Lower leg skin (tissue), 4 donors: Measurements from ENCODE around the gene YPEL1. TPM values are rescaled to one million over a fixed set of nuclear protein-coding genes. Genes with fewer than 3 reads are reported as not detected.

Experiments
- DNase-seq, 2 donors: peaks; one replicate each; pipeline ENCODE4 v3.0.0-alpha.2; 2019; ENCODE audit warnings: low spot score in 2 of 2
- H3K4me3 ChIP-seq: fragments of 200-600 bp; sonication (generic); 2 replicates; pipeline ENCODE4 v1.5.1; 2017; ENCODE audit warnings: mild to moderate bottlenecking, low read depth; ENCODE audit not compliant: poor library complexity, severe bottlenecking
- CTCF ChIP-seq, 3 donors: fragments of 450-650 bp; IDR thresholded peaks; one replicate each; pipeline ENCODE4 v1.5.1; 2016; ENCODE audit warnings: antibody characterized with exemption in 3 of 3, mild to moderate bottlenecking in 3 of 3, moderate library complexity in 2 of 3
- POLR2A ChIP-seq, 2 donors: fragments of 450-650 bp; IDR thresholded peaks; one replicate each; pipeline ENCODE4 v1.6.1; 2016 to 2017; ENCODE audit warnings: antibody characterized with exemption in 2 of 2, mild to moderate bottlenecking in 1 of 2, moderate library complexity in 1 of 2
- WGBS, 2 donors: methylation state at CpG; one replicate each; pipeline ENCODE4 v1.1.5; 2018; 5-methylcytosine and 5-hydroxymethylcytosine counted together
- intact Hi-C: fragments of 100-400 bp; cut with DNase I; formaldehyde crosslinking; loops from one replicate; pipeline ENCODE4 v1.15.0; 2023; ENCODE audit warnings: low total_unique reads
- total RNA-seq, 4 donors: library from RNA; depleted of rRNA; stranded (reverse); fragments of >200 nt; gene quantifications; one replicate each; pipeline ENCODE4 v1.1.0, GENCODE V29; 2016

The YPEL1 gene
- total RNA-seq, 4 donors from 2014 or later: 1.9 to 5.4 (median 2.8) TPM

GRCh38 chr22:21685164-21685513 is 50.5 kb downstream of the YPEL1 start:
- 89 to 92% methylated on average over 7 to 8 of the region's 8 CpGs for WGBS, 2 donors
- H3K4me3 ChIP-seq: no peak overlapping the region
- TF ChIP-seq CTCF (IDR thresholded peaks at IDR 0.05) (no peak), POLR2A (IDR thresholded peaks at IDR 0.05) (no peak)
- no peak for DNase-seq
- intact Hi-C loops: no loop called here

GRCh38 chr22:21684492-21685163 is 51.0 kb downstream of the YPEL1 start:
- no peak overlapping the region for H3K4me3 ChIP-seq
- no peak for TF ChIP-seq CTCF (IDR thresholded peaks at IDR 0.05)
- no peak for TF ChIP-seq POLR2A (IDR thresholded peaks at IDR 0.05)
- intact Hi-C loops: no loop called here
- DNase-seq: no peak
- WGBS, 2 donors: 91% methylated on average over 19 of the region's 19 CpGs

- no peak overlapping the region for H3K4me3 ChIP-seq
- DNase-seq: no peak
- intact Hi-C loops: no loop called here
- TF ChIP-seq CTCF (IDR thresholded peaks at IDR 0.05) (no peak), POLR2A (IDR thresholded peaks at IDR 0.05) (no peak)
- WGBS, 2 donors: 86 to 99% methylated on average over 3 to 7 of the region's 7 CpGs
Measured at GRCh38 chr22:21683401-21683811, 52.2 kb downstream of the YPEL1 start.

DNA sequence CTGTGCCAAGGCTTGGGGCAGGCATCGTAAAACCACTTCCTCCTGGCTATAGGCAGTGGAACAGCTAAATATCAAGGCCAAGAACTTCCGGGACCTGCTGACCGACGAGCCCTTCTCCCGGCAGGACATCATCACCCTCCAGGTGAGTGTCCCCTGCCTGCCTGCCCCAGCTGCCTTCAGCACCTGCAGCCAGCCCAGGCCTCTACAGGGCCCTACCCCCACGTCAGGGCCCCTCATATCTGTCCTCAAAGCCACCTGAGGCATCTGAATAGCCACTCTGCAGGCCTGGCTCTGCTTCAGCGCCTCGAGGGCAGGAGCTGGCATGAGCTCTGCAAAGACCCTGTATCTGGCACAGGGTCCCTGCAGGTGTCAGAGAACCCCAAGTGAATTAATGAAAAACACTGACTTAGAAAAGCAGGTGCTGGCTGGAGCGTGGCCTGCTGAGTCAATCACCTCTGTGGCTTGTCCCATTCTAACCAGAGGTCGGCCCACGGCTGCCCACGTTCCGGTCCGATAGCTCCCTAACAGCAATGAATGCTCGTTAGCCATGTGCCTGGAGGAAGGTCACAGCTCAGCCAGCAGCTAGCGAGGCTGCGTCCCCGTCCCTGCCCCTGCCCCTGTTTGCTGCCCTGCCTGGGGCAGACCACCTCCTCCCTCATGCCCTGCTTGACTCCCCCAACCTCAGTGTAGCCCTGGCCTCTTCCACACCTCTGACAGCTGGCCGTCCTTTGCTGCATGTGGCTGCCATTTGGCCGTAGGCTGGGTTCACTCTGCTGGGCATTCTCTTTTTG is 53.0 kb downstream of the YPEL1 start:
- intact Hi-C loops: no loop called here
- 89 to 91% methylated on average over 20 of the region's 20 CpGs for WGBS, 2 donors
- no peak overlapping the region for H3K4me3 ChIP-seq
- TF ChIP-seq CTCF (IDR thresholded peaks at IDR 0.05) (no peak), POLR2A (IDR thresholded peaks at IDR 0.05) (no peak)
- no peak for DNase-seq

GRCh38 chr22:21681566-21682370 is 53.8 kb downstream of the YPEL1 start:
- no peak for DNase-seq
- no peak overlapping the region for H3K4me3 ChIP-seq
- no peak for TF ChIP-seq POLR2A (IDR thresholded peaks at IDR 0.05)
- intact Hi-C loops: no loop called here
- whole genome bisulfite sequencing, 2 donors: 64 to 71% methylated on average over 13 to 16 of the region's 24 CpGs
